MM.1S (cell line): ENCODE measurements around the gene LPIN1.

Source experiments
- CTCF ChIP-seq: fragments of 300-600 bp; sonication (generic); IDR thresholded peaks from 2 replicates; pipeline ENCODE4 v1.5.1; 2016; ENCODE audit warnings: antibody characterized with exemption, low read length, mixed read lengths
- EZH2phosphoT487 ChIP-seq: fragments of 300-600 bp; sonication (generic); IDR thresholded peaks from 2 replicates; pipeline ENCODE4 v1.6.1; 2018; ENCODE audit warnings: antibody characterized with exemption, low read length

DNA sequence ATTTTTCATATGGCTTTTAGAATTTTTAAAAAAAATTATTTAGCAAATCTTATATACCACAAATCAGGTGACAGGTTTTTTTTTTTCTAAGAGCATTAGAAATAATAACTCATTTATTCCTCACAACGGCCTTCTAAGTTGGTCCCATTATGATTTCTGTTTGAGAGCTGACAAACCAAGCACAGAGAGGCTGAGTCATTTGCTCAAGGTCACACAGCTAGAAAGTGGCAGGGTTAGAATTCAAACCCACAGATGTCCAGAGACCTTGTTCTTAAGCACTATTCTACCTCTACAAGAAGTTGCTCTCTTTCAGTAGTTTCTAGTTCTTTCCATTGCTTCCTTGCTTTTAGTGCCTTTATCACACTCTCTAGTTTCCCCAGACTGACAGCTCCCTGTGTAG, 28.8 kb upstream of the LPIN1 start:
- no peak for TF ChIP-seq CTCF
- no peak for TF ChIP-seq EZH2phosphoT487
